ENCODE data around the gene PPM1F. TPM values are rescaled to one million over a fixed set of nuclear protein-coding genes. Genes with fewer than 3 reads are reported as not detected.
A peak's percentile ranks its signal among the peaks of the same experiment; 100 is the strongest.
"Not testable (repeated sequence)": the region's sequence is repeated elsewhere in the genome, so short reads cannot be mapped to it uniquely, and the experiment has no call there.

PPM1F gene
- total and polyA plus RNA-seq, 2 donors (not counting 1 experiment from before 2014, with no cell fraction given), result 18.1 to 30.0 TPM

DNA sequence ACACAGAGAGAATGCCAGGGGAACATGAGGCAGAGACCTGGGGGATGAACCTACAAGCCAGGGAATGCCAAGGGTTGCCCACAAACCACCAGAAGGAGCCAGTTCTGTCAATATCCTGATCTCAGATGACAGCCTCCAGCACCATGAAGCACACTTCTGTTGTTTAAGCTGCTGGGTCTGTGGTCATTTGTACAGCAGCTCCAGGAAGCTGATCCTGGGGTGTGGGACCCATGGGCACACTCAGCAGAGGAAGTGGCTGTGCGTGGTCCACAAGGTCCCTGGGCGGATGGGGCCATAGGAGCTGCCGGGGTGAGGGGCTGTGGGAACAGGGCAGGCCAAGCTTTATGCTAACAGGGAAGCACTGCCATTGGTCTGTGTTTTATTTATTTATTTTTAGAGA, 12.1 kb downstream of the PPM1F start:
- peaks cover 0 to 15% of the 10 kb centered on the region in 2 experiments for H3K36me3 ChIP-seq (replicated peaks in 1 of 2; ENCODE audit: control extremely low read depth in 1 of 2, control insufficient read depth in 1 of 2, extremely low read depth in 1 of 2, insufficient read depth in 2 of 2, low read length in 1 of 2)
- POLR2A ChIA-PET, result no interaction called here
- CTCF ChIA-PET, result interaction anchor here (0.7 to 7.0 kb wide), 5 partner anchors 11 to 229 kb away, joined by 3 to 116 read pairs (median 4); partner anchors contain the start of gene PPM1F
- intact Hi-C loops (cut with micrococcal nuclease), result no loop called here
- H4K20me1 ChIP-seq (ENCODE audit: control insufficient read depth, insufficient read depth, low read length, poor library complexity, severe bottlenecking), result no peaks in the 10 kb centered on the region
- no peaks in the 10 kb centered on the region for H3K9me3 ChIP-seq (ENCODE audit: control extremely low read depth in 1 of 3, control insufficient read depth in 2 of 3, insufficient read depth in 1 of 3, low read length in 2 of 3)
- H3K4me3 ChIP-seq (ENCODE audit: control extremely low read depth in 1 of 5, extremely low read depth in 1 of 5, insufficient read depth in 1 of 5, low read depth in 2 of 5, low read length in 4 of 5), result no peak overlapping the region
- no peak overlapping the region for H2AFZ ChIP-seq (ENCODE audit: insufficient read depth, low read depth, low read length, poor library complexity, severe bottlenecking)
- peaks cover 39 to 49% of the 10 kb centered on the region in 2 donors for H3K4me1 ChIP-seq (ENCODE audit: control insufficient read depth in 2 of 2, insufficient read depth in 2 of 2, low read length in 2 of 2)
- TF ChIP-seq, protein P1, sequence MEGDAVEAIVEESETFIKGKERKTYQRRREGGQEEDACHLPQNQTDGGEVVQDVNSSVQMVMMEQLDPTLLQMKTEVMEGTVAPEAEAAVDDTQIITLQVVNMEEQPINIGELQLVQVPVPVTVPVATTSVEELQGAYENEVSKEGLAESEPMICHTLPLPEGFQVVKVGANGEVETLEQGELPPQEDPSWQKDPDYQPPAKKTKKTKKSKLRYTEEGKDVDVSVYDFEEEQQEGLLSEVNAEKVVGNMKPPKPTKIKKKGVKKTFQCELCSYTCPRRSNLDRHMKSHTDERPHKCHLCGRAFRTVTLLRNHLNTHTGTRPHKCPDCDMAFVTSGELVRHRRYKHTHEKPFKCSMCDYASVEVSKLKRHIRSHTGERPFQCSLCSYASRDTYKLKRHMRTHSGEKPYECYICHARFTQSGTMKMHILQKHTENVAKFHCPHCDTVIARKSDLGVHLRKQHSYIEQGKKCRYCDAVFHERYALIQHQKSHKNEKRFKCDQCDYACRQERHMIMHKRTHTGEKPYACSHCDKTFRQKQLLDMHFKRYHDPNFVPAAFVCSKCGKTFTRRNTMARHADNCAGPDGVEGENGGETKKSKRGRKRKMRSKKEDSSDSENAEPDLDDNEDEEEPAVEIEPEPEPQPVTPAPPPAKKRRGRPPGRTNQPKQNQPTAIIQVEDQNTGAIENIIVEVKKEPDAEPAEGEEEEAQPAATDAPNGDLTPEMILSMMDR (IDR thresholded peaks at IDR 0.05), result no peak
- TF ChIP-seq EZH2 (IDR thresholded peaks at IDR 0.05; ENCODE audit: borderline replicate concordance, insufficient read depth, low read depth, low read length, poor library complexity, severe bottlenecking), result no peak
- H3K27me3 Mint-ChIP-seq, result no peaks in the 10 kb centered on the region
- no peak for ATAC-seq (ENCODE audit: low read depth)
- no peaks in the 10 kb centered on the region for H3K9me3 Mint-ChIP-seq (ENCODE audit: insufficient read depth)
- 51% methylated on average over 3 of the region's 3 CpGs for WGBS (ENCODE audit: insufficient coverage)
- H3K4me2 ChIP-seq (replicated peaks; ENCODE audit: low read depth, low read length, poor library complexity, severe bottlenecking), result no peak overlapping the region
- H3K9ac ChIP-seq (ENCODE audit: low read length), result no peak overlapping the region
- H3K4me1 Mint-ChIP-seq, result peaks cover 48% of the 10 kb centered on the region
- H3K4me3 Mint-ChIP-seq, result no peak overlapping the region
- H3K27ac ChIP-seq (ENCODE audit: low read length in 2 of 2), result no peak overlapping the region
- H3K27me3 ChIP-seq (replicated peaks in 1 of 4; ENCODE audit: control extremely low read depth in 1 of 4, control insufficient read depth in 3 of 4, insufficient read depth in 4 of 4, low read length in 3 of 4), result no peaks in the 10 kb centered on the region
- no peaks in the 10 kb centered on the region for H3K79me2 ChIP-seq (ENCODE audit: control insufficient read depth, insufficient read depth, low read length)
- no peak for DNase-seq
- H3K27ac Mint-ChIP-seq, result no peak overlapping the region

DNA sequence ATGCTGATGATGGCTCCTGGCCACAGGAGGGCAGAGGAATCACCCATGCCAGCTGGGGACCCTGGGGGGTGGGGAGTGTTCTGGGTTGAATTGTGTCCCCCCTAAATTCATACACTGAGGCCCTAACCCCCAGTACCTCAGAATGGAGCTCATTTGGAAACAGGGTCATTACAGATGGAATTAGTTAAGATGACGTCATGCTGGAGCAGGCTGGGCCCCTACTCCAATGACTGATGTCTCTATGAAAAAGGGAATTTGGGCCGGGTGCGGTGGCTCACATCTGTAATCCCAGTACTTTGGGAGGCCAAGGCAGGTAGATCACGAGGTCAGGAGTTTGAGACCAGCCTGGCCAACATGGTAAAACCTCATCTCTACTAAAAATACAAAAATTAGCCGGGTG, 12.7 kb downstream of the PPM1F start:
- not testable (repeated sequence) for DNase-seq; H3K4me3 Mint-ChIP-seq; H3K9me3 Mint-ChIP-seq (ENCODE audit: insufficient read depth); H3K27me3 Mint-ChIP-seq; H3K79me2 ChIP-seq (ENCODE audit: control insufficient read depth, insufficient read depth, low read length); H4K20me1 ChIP-seq (ENCODE audit: control insufficient read depth, insufficient read depth, low read length, poor library complexity, severe bottlenecking); H3K27me3 ChIP-seq (replicated peaks in 1 of 4; ENCODE audit: control extremely low read depth in 1 of 4, control insufficient read depth in 3 of 4, insufficient read depth in 4 of 4, low read length in 3 of 4); H3K36me3 ChIP-seq (replicated peaks in 1 of 2; ENCODE audit: control extremely low read depth in 1 of 2, control insufficient read depth in 1 of 2, extremely low read depth in 1 of 2, insufficient read depth in 2 of 2, low read length in 1 of 2); H3K9me3 ChIP-seq (ENCODE audit: control extremely low read depth in 1 of 3, control insufficient read depth in 2 of 3, insufficient read depth in 1 of 3, low read length in 2 of 3); H3K4me3 ChIP-seq (ENCODE audit: control extremely low read depth in 1 of 5, extremely low read depth in 1 of 5, insufficient read depth in 1 of 5, low read depth in 2 of 5, low read length in 4 of 5); ATAC-seq (ENCODE audit: low read depth); H3K9ac ChIP-seq (ENCODE audit: low read length); H3K4me2 ChIP-seq (replicated peaks; ENCODE audit: low read depth, low read length, poor library complexity, severe bottlenecking)
- Mint-ChIP-seq H3K27ac (peak overlapping the region; percentile 85), H3K4me1 (peaks cover 50% of the 10 kb centered on the region)
- peaks cover 45 to 55% of the 10 kb centered on the region in 2 donors for H3K4me1 ChIP-seq (ENCODE audit: control insufficient read depth in 2 of 2, insufficient read depth in 2 of 2, low read length in 2 of 2)
- ChIA-PET CTCF (interaction anchor here (1.1 to 7.0 kb wide), 4 partner anchors 11 to 228 kb away, joined by 3 to 116 read pairs (median 28); partner anchors contain the start of gene PPM1F), POLR2A (interaction anchor here (0.6 kb wide), 1 partner anchor 1056 kb away, joined by 4 read pairs; no protein-coding TSS in a partner anchor)
- peak overlapping the region in 1 of 2 donors; percentile 56 for H3K27ac ChIP-seq (ENCODE audit: low read length in 2 of 2)
- WGBS (ENCODE audit: insufficient coverage), result 100% methylated on average over 3 of the region's 5 CpGs
- peak overlapping the region; percentile 47 for H2AFZ ChIP-seq (ENCODE audit: insufficient read depth, low read depth, low read length, poor library complexity, severe bottlenecking)
- intact Hi-C loops (cut with micrococcal nuclease), result loop anchor here (2.0 to 5.0 kb wide), 2 partner anchors 13 to 273 kb away; partner anchors contain the start of genes PPIL2 and PPM1F

All from B cell (primary cell).